H9 (cell line): ENCODE measurements around the gene DPF3. TPM values are rescaled to one million over a fixed set of nuclear protein-coding genes. Genes with fewer than 3 reads are reported as not detected.
A peak's percentile ranks its signal among the peaks of the same experiment; 100 is the strongest.

Source experiments
- DNase-seq: peaks from one replicate; pipeline ENCODE4 v3.0.0-alpha.2; 2017
- H2AFZ ChIP-seq: one replicate; pipeline ENCODE4 v1.6.1; 2013; ENCODE audit warnings: mild to moderate bottlenecking, low read length, control low read depth, moderate library complexity
- H2AK5ac ChIP-seq: 2 replicates; pipeline ENCODE4 v1.6.1; 2013; ENCODE audit warnings: low read length, control low read depth, mixed read lengths; ENCODE audit not compliant: insufficient read length
- H2BK120ac ChIP-seq: one replicate; pipeline ENCODE4 v1.6.1; 2013; ENCODE audit warnings: low read depth, mild to moderate bottlenecking, low read length, control low read depth, inconsistent platforms; ENCODE audit not compliant: poor library complexity, severe bottlenecking
- H2BK12ac ChIP-seq: 2 replicates; pipeline ENCODE4 v1.6.1; 2013; ENCODE audit warnings: low read length, control low read depth, mixed read lengths, low read depth; ENCODE audit not compliant: insufficient read length
- H2BK15ac ChIP-seq: 2 replicates; pipeline ENCODE4 v1.6.1; 2013; ENCODE audit warnings: low read depth, low read length, control low read depth
- H2BK20ac ChIP-seq: one replicate; pipeline ENCODE4 v1.6.1; 2013; ENCODE audit warnings: low read depth, mild to moderate bottlenecking, low read length, control low read depth, inconsistent platforms; ENCODE audit not compliant: poor library complexity, severe bottlenecking
- H2BK5ac ChIP-seq: 2 replicates; pipeline ENCODE4 v1.6.1; 2013; ENCODE audit warnings: low read length, control low read depth, mixed read lengths; ENCODE audit not compliant: insufficient read length
- H3K14ac ChIP-seq: 2 replicates; pipeline ENCODE4 v1.6.1; 2013; ENCODE audit warnings: low read length, control low read depth; ENCODE audit not compliant: insufficient read depth
- H3K18ac ChIP-seq: 2 replicates; pipeline ENCODE4 v1.6.1; 2013; ENCODE audit warnings: low read depth, mild to moderate bottlenecking, mixed read lengths, low read length, control low read depth; ENCODE audit not compliant: insufficient read length
- H3K23ac ChIP-seq: 2 replicates; pipeline ENCODE4 v1.6.1; 2013; ENCODE audit warnings: low read length, control low read depth, mixed read lengths, low read depth; ENCODE audit not compliant: insufficient read length
- H3K23me2 ChIP-seq: 2 replicates; pipeline ENCODE4 v1.6.1; 2013; ENCODE audit warnings: low read depth, mild to moderate bottlenecking, mixed read lengths, low read length, control low read depth; ENCODE audit not compliant: insufficient read length, poor library complexity, severe bottlenecking
- H3K27ac ChIP-seq: 2 replicates; pipeline ENCODE4 v1.5.1; 2013; ENCODE audit warnings: low read length, control low read depth, mixed read lengths, low read depth; ENCODE audit not compliant: insufficient read length
- H3K27me3 ChIP-seq: 2 replicates; pipeline ENCODE4 v1.6.1; 2013; ENCODE audit warnings: low read length, control low read depth, inconsistent platforms; ENCODE audit not compliant: insufficient read depth
- H3K4ac ChIP-seq: 2 replicates; pipeline ENCODE4 v1.6.1; 2013; ENCODE audit warnings: low read depth, mild to moderate bottlenecking, control low read depth, inconsistent platforms, low read length, moderate library complexity
- H3K4me1 ChIP-seq: 2 replicates; pipeline ENCODE4 v1.6.1; 2013; ENCODE audit warnings: low read length, control low read depth, inconsistent platforms; ENCODE audit not compliant: insufficient read depth
- H3K4me2 ChIP-seq: 2 replicates; pipeline ENCODE4 v1.6.1; 2013; ENCODE audit warnings: low read length, control low read depth, mixed read lengths; ENCODE audit not compliant: insufficient read length, insufficient read depth
- H3K56ac ChIP-seq: 2 replicates; pipeline ENCODE4 v1.6.1; 2013; ENCODE audit warnings: low read depth, mild to moderate bottlenecking, mixed read lengths, low read length, control low read depth; ENCODE audit not compliant: insufficient read length
- H3K79me1 ChIP-seq: 2 replicates; pipeline ENCODE4 v1.6.1; 2013; ENCODE audit warnings: low read depth, mild to moderate bottlenecking, moderate library complexity, low read length, control low read depth, inconsistent platforms; ENCODE audit not compliant: insufficient read depth, poor library complexity, severe bottlenecking
- H3K79me2 ChIP-seq: 2 replicates; pipeline ENCODE4 v1.6.1; 2013; ENCODE audit warnings: low read length, control low read depth, inconsistent platforms; ENCODE audit not compliant: insufficient read depth
- H3K9ac ChIP-seq: 2 replicates; pipeline ENCODE4 v1.6.1; 2013; ENCODE audit warnings: low read length, control low read depth, mixed read lengths; ENCODE audit not compliant: insufficient read length; ENCODE audit errors: extremely low read depth
- H3K9me3 ChIP-seq: one replicate; pipeline ENCODE4 v1.6.1; 2013; ENCODE audit warnings: low read depth, low read length, inconsistent platforms; ENCODE audit not compliant: control insufficient read depth
- H3T11ph ChIP-seq: one replicate; pipeline ENCODE4 v1.6.1; 2013; ENCODE audit warnings: mild to moderate bottlenecking, low read length, control low read depth, inconsistent platforms
- H4K20me1 ChIP-seq: one replicate; pipeline ENCODE4 v1.6.1; 2013; ENCODE audit not compliant: control insufficient read depth, insufficient read length, insufficient read depth
- H4K5ac ChIP-seq: 2 replicates; pipeline ENCODE4 v1.6.1; 2013; ENCODE audit warnings: low read depth, mild to moderate bottlenecking, mixed read lengths, low read length, control low read depth; ENCODE audit not compliant: insufficient read length
- H4K8ac ChIP-seq: replicated peaks from 2 replicates; pipeline ENCODE4 v1.6.1; 2013; ENCODE audit warnings: low read length, control low read depth, mixed read lengths, low read depth; ENCODE audit not compliant: insufficient read length
- H4K91ac ChIP-seq: 2 replicates; pipeline ENCODE4 v1.6.1; 2013; ENCODE audit warnings: low read depth, mild to moderate bottlenecking, moderate library complexity, mixed read lengths, low read length, control low read depth; ENCODE audit not compliant: insufficient read length
- H3K27ac Mint-ChIP-seq, 3 experiments: 2 replicates in 2 of 3; 3 replicates in 1 of 3; pipeline ENCODE4 v1.8.0; 2020 to 2021; ENCODE audit warnings: mixed read lengths in 3 of 3, mild to moderate bottlenecking in 1 of 3, moderate library complexity in 1 of 3
- H3K27me3 Mint-ChIP-seq: 2 replicates; pipeline ENCODE4 v1.8.0; 2021; ENCODE audit warnings: low read depth, mild to moderate bottlenecking, moderate library complexity, mixed read lengths
- H3K36me3 Mint-ChIP-seq, 3 experiments: 2 replicates in 2 of 3; 3 replicates in 1 of 3; pipeline ENCODE4 v1.8.0; 2020 to 2021; ENCODE audit warnings: low read depth in 3 of 3, mixed read lengths in 3 of 3; ENCODE audit not compliant: insufficient read depth in 1 of 3
- H3K4me1 Mint-ChIP-seq, 2 experiments: 2 replicates each; pipeline ENCODE4 v1.8.0; 2020; ENCODE audit warnings: mixed read lengths in 2 of 2
- H3K4me3 Mint-ChIP-seq, 2 experiments: 2 replicates in 1 of 2; 3 replicates in 1 of 2; pipeline ENCODE4 v1.8.0; 2020 to 2021; ENCODE audit warnings: mild to moderate bottlenecking in 2 of 2, mixed read lengths in 2 of 2, moderate library complexity in 1 of 2
- H3K9me3 Mint-ChIP-seq, 2 experiments: 2 replicates in 1 of 2; 3 replicates in 1 of 2; pipeline ENCODE4 v1.8.0; 2020; ENCODE audit warnings: mild to moderate bottlenecking in 2 of 2, mixed read lengths in 2 of 2, moderate library complexity in 1 of 2
- WGBS: extraction: QIAGEN DNeasy Blood & Tissue Kit; methylation state at CpG from one replicate; pipeline ENCODE4 v1.1.7; 2013; ENCODE audit warnings: missing lambda C conversion rate, low lambda C conversion rate, mixed read lengths; ENCODE audit not compliant: insufficient read length; ENCODE audit errors: extremely low coverage; 5-methylcytosine and 5-hydroxymethylcytosine counted together
- total RNA-seq: library from RNA; stranded (reverse); gene quantifications from 2 replicates; pipeline ENCODE4 v1.2.1, GENCODE V29; 2021
- TF ChIP-seq, protein P1 (sequence below): fragments of 200-600 bp; sonication (generic); conservative IDR thresholded peaks from 3 replicates; pipeline ENCODE4 v1.8.0; 2021; ENCODE audit warnings: antibody characterized with exemption, mild to moderate bottlenecking

Gene DPF3
- total RNA-seq, 1 experiment from 2014 or later: not detected

DNA sequence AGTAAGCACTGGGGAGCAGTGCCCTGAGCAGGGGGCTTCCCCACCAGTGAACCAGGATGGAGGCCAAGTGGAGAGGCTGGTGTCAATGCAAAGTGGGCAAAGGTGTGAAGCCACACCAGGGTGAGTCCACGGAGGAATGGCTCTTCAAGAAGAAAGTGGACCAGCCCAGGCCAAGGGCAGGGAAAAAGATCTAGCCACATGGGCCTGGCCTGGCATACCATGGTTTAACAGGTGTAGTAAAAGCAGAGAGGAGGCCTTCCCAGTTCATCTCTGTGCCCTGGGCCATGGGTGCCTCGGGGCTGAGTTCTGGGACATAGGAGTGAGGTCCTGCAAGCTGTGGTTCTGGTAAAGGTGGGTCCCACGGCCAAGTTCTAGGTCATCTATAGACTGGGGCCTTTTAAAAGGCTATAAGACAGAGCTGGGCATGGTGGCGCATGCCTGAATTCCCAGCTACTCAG, 153.4 kb downstream of the DPF3 start:
- Histone ChIP-seq H2BK120ac (no peak overlapping the region), H3K23ac (no peak overlapping the region), H3K27me3 (no peaks in the 10 kb centered on the region), H3K9ac (no peak overlapping the region), H2BK5ac (no peak overlapping the region), H3K18ac (no peak overlapping the region), H3K4me2 (no peak overlapping the region), H3K14ac (no peak overlapping the region), H3K79me2 (no peaks in the 10 kb centered on the region), H3T11ph (no peak overlapping the region), H4K91ac (no peak overlapping the region), H3K23me2 (no peaks in the 10 kb centered on the region), H2BK20ac (no peak overlapping the region), H3K4ac (no peak overlapping the region), H4K5ac (no peak overlapping the region), H4K8ac (no peak overlapping the region), H3K56ac (no peak overlapping the region), H3K27ac (no peak overlapping the region), H2BK12ac (no peak overlapping the region), H2AFZ (no peak overlapping the region), H2BK15ac (no peak overlapping the region), H4K20me1 (no peaks in the 10 kb centered on the region), H3K79me1 (no peaks in the 10 kb centered on the region), H3K4me1 (no peaks in the 10 kb centered on the region), H2AK5ac (no peak overlapping the region), H3K9me3 (no peaks in the 10 kb centered on the region)
- no CpG with 5 or more reads among the region's 4 CpGs for WGBS
- Mint-ChIP-seq H3K4me1 (peaks cover 6 to 13% of the 10 kb centered on the region in 2 experiments), H3K27me3 (peaks cover 3% of the 10 kb centered on the region), H3K4me3 (no peak overlapping the region), H3K9me3 (no peaks in the 10 kb centered on the region; a peak in 2 of 5 replicates), H3K36me3 (no peaks in the 10 kb centered on the region), H3K27ac (peak overlapping the region in 1 of 3 experiments; percentile 75; a peak in 1 of 7 replicates)
- TF ChIP-seq, protein P1, sequence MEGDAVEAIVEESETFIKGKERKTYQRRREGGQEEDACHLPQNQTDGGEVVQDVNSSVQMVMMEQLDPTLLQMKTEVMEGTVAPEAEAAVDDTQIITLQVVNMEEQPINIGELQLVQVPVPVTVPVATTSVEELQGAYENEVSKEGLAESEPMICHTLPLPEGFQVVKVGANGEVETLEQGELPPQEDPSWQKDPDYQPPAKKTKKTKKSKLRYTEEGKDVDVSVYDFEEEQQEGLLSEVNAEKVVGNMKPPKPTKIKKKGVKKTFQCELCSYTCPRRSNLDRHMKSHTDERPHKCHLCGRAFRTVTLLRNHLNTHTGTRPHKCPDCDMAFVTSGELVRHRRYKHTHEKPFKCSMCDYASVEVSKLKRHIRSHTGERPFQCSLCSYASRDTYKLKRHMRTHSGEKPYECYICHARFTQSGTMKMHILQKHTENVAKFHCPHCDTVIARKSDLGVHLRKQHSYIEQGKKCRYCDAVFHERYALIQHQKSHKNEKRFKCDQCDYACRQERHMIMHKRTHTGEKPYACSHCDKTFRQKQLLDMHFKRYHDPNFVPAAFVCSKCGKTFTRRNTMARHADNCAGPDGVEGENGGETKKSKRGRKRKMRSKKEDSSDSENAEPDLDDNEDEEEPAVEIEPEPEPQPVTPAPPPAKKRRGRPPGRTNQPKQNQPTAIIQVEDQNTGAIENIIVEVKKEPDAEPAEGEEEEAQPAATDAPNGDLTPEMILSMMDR: no peak
- DNase-seq: no peak
